CD4-positive, alpha-beta T cell treated with Interleukin-2 at 100 ng/mL for 4 hours (primary cell): ENCODE measurements around the gene WFDC1.

Experiments
- DNase-seq: peaks from one replicate; pipeline ENCODE4 v3.0.0-alpha.2; 2020; ENCODE audit warnings: low spot score

The WFDC1 gene

GRCh38 chr16:84302111-84302954, 7.7 kb downstream of the WFDC1 start:
- DNase-seq, result no peak

- DNase-seq, result no peak
Measured at GRCh38 chr16:84303023-84303422, 8.3 kb downstream of the WFDC1 start.

- no peak for DNase-seq
Measured at GRCh38 chr16:84303516-84303915, 8.8 kb downstream of the WFDC1 start.

GRCh38 chr16:84306564-84306963, 11.9 kb downstream of the WFDC1 start:
- DNase-seq, result no peak

- DNase-seq, result no peak
Measured at GRCh38 chr16:84307209-84307954, 12.7 kb downstream of the WFDC1 start.

GRCh38 chr16:84308120-84308519, 13.4 kb downstream of the WFDC1 start:
- DNase-seq, result no peak

GRCh38 chr16:84310642-84311041, 16.0 kb downstream of the WFDC1 start:
- no peak for DNase-seq

- DNase-seq, result no peak
Measured at GRCh38 chr16:84312783-84313382, 18.2 kb downstream of the WFDC1 start.

- no peak for DNase-seq
Measured at GRCh38 chr16:84313921-84314320, 19.2 kb downstream of the WFDC1 start.

- no peak for DNase-seq
Measured at GRCh38 chr16:84314373-84314772, 19.7 kb downstream of the WFDC1 start.

GRCh38 chr16:84314814-84315213, 20.1 kb downstream of the WFDC1 start:
- DNase-seq, result no peak

- DNase-seq, result no peak
Measured at GRCh38 chr16:84315422-84315821, 20.7 kb downstream of the WFDC1 start.

- DNase-seq, result no peak
Measured at GRCh38 chr16:84318091-84318975, 23.7 kb downstream of the WFDC1 start.

- DNase-seq, result no peak
Measured at GRCh38 chr16:84319146-84319760, 24.6 kb downstream of the WFDC1 start.

- DNase-seq, result no peak
Measured at GRCh38 chr16:84320511-84320910, 25.8 kb downstream of the WFDC1 start.

- no peak for DNase-seq
Measured at GRCh38 chr16:84321932-84322331, 27.3 kb downstream of the WFDC1 start.

- DNase-seq, result no peak
Measured at GRCh38 chr16:84322749-84323148, 28.1 kb downstream of the WFDC1 start.

GRCh38 chr16:84323606-84324005, 28.9 kb downstream of the WFDC1 start:
- DNase-seq, result no peak

GRCh38 chr16:84324434-84325262, 30.0 kb downstream of the WFDC1 start:
- DNase-seq, result no peak

GRCh38 chr16:84326545-84326944, 31.9 kb downstream of the WFDC1 start:
- DNase-seq, result no peak
